KMS-11 (cell line): ENCODE measurements around the gene MBNL1.
A peak's percentile ranks its signal among the peaks of the same experiment; 100 is the strongest.
"Not testable (repeated sequence)": the region's sequence is repeated elsewhere in the genome, so short reads cannot be mapped to it uniquely, and the experiment has no call there.

Source experiments
- H2AFZ ChIP-seq: fragments of 200-600 bp; sonication (generic); 2 replicates; pipeline ENCODE4 v1.6.1; 2016; ENCODE audit warnings: antibody characterized with exemption, mixed run types, low read depth
- H3K27ac ChIP-seq: fragments of 200-600 bp; sonication (generic); 2 replicates; pipeline ENCODE4 v1.6.1; 2016; ENCODE audit warnings: mild to moderate bottlenecking, mixed run types
- H3K27me3 ChIP-seq: fragments of 200-600 bp; sonication (generic); 2 replicates; pipeline ENCODE4 v1.6.1; 2017; ENCODE audit warnings: mild to moderate bottlenecking, low read depth, mixed run types, moderate library complexity; ENCODE audit not compliant: insufficient read depth
- H3K36me3 ChIP-seq: fragments of 200-600 bp; sonication (generic); 2 replicates; pipeline ENCODE4 v1.6.1; 2017; ENCODE audit warnings: mild to moderate bottlenecking, mixed run types; ENCODE audit not compliant: insufficient read depth
- H3K4me1 ChIP-seq: fragments of 200-600 bp; sonication (generic); 2 replicates; pipeline ENCODE4 v1.6.1; 2016; ENCODE audit warnings: mild to moderate bottlenecking, low read depth, mixed run types; ENCODE audit not compliant: poor library complexity, severe bottlenecking
- H3K4me2 ChIP-seq: fragments of 200-600 bp; sonication (generic); 2 replicates; pipeline ENCODE4 v1.7.0; 2016; ENCODE audit warnings: mild to moderate bottlenecking, mixed run types
- H3K4me3 ChIP-seq: fragments of 200-600 bp; sonication (generic); IDR thresholded peaks from 2 replicates; pipeline ENCODE4 v1.6.1; 2017; ENCODE audit warnings: low read depth, low read length, mixed read lengths; ENCODE audit not compliant: insufficient read depth
- H3K79me2 ChIP-seq: fragments of 200-600 bp; sonication (generic); 2 replicates; pipeline ENCODE4 v1.6.1; 2016; ENCODE audit warnings: low read depth, mixed run types; ENCODE audit not compliant: insufficient read depth
- H3K9ac ChIP-seq: fragments of 200-600 bp; sonication (generic); 2 replicates; pipeline ENCODE4 v1.6.1; 2016; ENCODE audit warnings: mild to moderate bottlenecking, mixed run types
- H4K20me1 ChIP-seq: fragments of 200-600 bp; sonication (generic); 2 replicates; pipeline ENCODE4 v1.6.1; 2016; ENCODE audit warnings: mild to moderate bottlenecking, mixed run types; ENCODE audit not compliant: insufficient read depth
- CTCF ChIP-seq: fragments of 200-600 bp; sonication (generic); conservative IDR thresholded peaks from 2 replicates; pipeline ENCODE4 v1.6.1; 2017; ENCODE audit warnings: low read depth, mild to moderate bottlenecking, antibody characterized with exemption, low read length, moderate library complexity, mixed read lengths

Gene MBNL1

GRCh38 chr3:152438181-152438580 lies 169.5 kb downstream of the MBNL1 start:
- H3K79me2 ChIP-seq: peaks cover 99% of the 10 kb centered on the region
- H3K4me2 ChIP-seq: no peak overlapping the region
- no peak overlapping the region for H2AFZ ChIP-seq
- H3K9ac ChIP-seq: no peak overlapping the region
- peaks cover 89% of the 10 kb centered on the region for H3K4me1 ChIP-seq
- no peaks in the 10 kb centered on the region for H3K27me3 ChIP-seq
- no peak for TF ChIP-seq CTCF
- no peak overlapping the region for H3K4me3 ChIP-seq
- H4K20me1 ChIP-seq: peaks cover 86% of the 10 kb centered on the region
- H3K27ac ChIP-seq: no peak overlapping the region
- H3K36me3 ChIP-seq: peaks cover 1% of the 10 kb centered on the region; the same call in 1 of the 2 replicates

- Histone ChIP-seq H3K4me2 (no peak overlapping the region), H3K4me1 (peaks cover 92% of the 10 kb centered on the region), H3K36me3 (no peaks in the 10 kb centered on the region; the same call in 1 of the 2 replicates), H3K79me2 (peaks cover 100% of the 10 kb centered on the region), H2AFZ (no peak overlapping the region), H4K20me1 (peaks cover 86% of the 10 kb centered on the region), H3K9ac (no peak overlapping the region), H3K4me3 (no peak overlapping the region), H3K27ac (no peak overlapping the region), H3K27me3 (no peaks in the 10 kb centered on the region)
- no peak for TF ChIP-seq CTCF
These were observed 170.0 kb downstream of the MBNL1 start for GRCh38 chr3:152438706-152439105.

GRCh38 chr3:152440243-152440642 lies 171.5 kb downstream of the MBNL1 start:
- not testable (repeated sequence) for H2AFZ ChIP-seq, H3K9ac ChIP-seq, H3K36me3 ChIP-seq, H3K4me2 ChIP-seq, H3K4me3 ChIP-seq, H3K27me3 ChIP-seq, H3K27ac ChIP-seq
- H3K4me1 ChIP-seq: peaks cover 91% of the 10 kb centered on the region
- H4K20me1 ChIP-seq: peaks cover 85% of the 10 kb centered on the region
- H3K79me2 ChIP-seq: peaks cover 100% of the 10 kb centered on the region

GRCh38 chr3:152443212-152444023 lies 174.7 kb downstream of the MBNL1 start:
- Histone ChIP-seq H3K79me2 (peaks cover 99% of the 10 kb centered on the region), H3K4me3 (no peak overlapping the region), H4K20me1 (peaks cover 79% of the 10 kb centered on the region), H3K36me3 (peaks cover 17% of the 10 kb centered on the region; the same call in 1 of the 2 replicates), H3K4me1 (peaks cover 88% of the 10 kb centered on the region), H3K27me3 (no peaks in the 10 kb centered on the region), H3K9ac (no peak overlapping the region), H2AFZ (no peak overlapping the region), H3K27ac (peak overlapping the region; percentile 17; the same call in 1 of the 2 replicates), H3K4me2 (no peak overlapping the region)
- TF ChIP-seq CTCF: no peak
